Measurements from ENCODE around the gene DENND1A.

Gene DENND1A

GRCh38 chr9:123358181-123358905, 571.6 kb downstream of the DENND1A start:
- H3K4me3 ChIP-seq (ENCODE audit: low read depth, low read length): no peak overlapping the region
- no peak for TF ChIP-seq CTCF (IDR thresholded peaks at IDR 0.05; ENCODE audit: control insufficient read depth, extremely low read depth, insufficient read depth)
- DNase-seq (ENCODE audit: low read depth): no peak

- H3K4me3 ChIP-seq (ENCODE audit: low read depth, low read length): no peak overlapping the region
- no peak for DNase-seq (ENCODE audit: low read depth)
- no peak for TF ChIP-seq CTCF (IDR thresholded peaks at IDR 0.05; ENCODE audit: control insufficient read depth, extremely low read depth, insufficient read depth)
These were observed 572.2 kb downstream of the DENND1A start for GRCh38 chr9:123357743-123358059.

- TF ChIP-seq CTCF (IDR thresholded peaks at IDR 0.05; ENCODE audit: control insufficient read depth, extremely low read depth, insufficient read depth): no peak
- H3K4me3 ChIP-seq (ENCODE audit: low read depth, low read length): no peak overlapping the region
- no peak for DNase-seq (ENCODE audit: low read depth)
These were observed 572.8 kb downstream of the DENND1A start for GRCh38 chr9:123356851-123357742.

- no peak for TF ChIP-seq CTCF (IDR thresholded peaks at IDR 0.05; ENCODE audit: control insufficient read depth, extremely low read depth, insufficient read depth)
- no peak for DNase-seq (ENCODE audit: low read depth)
- H3K4me3 ChIP-seq (ENCODE audit: low read depth, low read length): no peak within 1 kb of the TSS
These were observed 574.0 kb downstream of the DENND1A start, which contains the start of gene CRB2 for GRCh38 chr9:123355761-123356431. CRB2 (plus strand) TSS chr9:123356197; CDS start chr9:123356261, 64 bp downstream.

- DNase-seq (ENCODE audit: low read depth): no peak
- H3K4me3 ChIP-seq (ENCODE audit: low read depth, low read length): no peak overlapping the region
- no peak for TF ChIP-seq CTCF (IDR thresholded peaks at IDR 0.05; ENCODE audit: control insufficient read depth, extremely low read depth, insufficient read depth)
These were observed 575.0 kb downstream of the DENND1A start for GRCh38 chr9:123354806-123355508.

- TF ChIP-seq CTCF (IDR thresholded peaks at IDR 0.05; ENCODE audit: control insufficient read depth, extremely low read depth, insufficient read depth): peak; percentile 79
- DNase-seq (ENCODE audit: low read depth): no peak
These were observed 575.8 kb downstream of the DENND1A start for GRCh38 chr9:123353984-123354591.

More at GRCh38 chr9:123353984-123354591, 575.8 kb downstream of the DENND1A start:
- H3K4me3 ChIP-seq (ENCODE audit: low read depth, low read length): no peak overlapping the region

All from LNCaP clone FGC (cell line).